HG03432 (cell line): ENCODE data around the gene CARD19.

ENCODE experiments used
- ATAC-seq: cut with Tn5 transposase; IDR thresholded peaks from one replicate; pipeline ENCODE4 v1.9.1; 2021; ENCODE audit warnings: mild to moderate bottlenecking, moderate library complexity; ENCODE audit not compliant: unreplicated experiment

CARD19 gene

GRCh38 chr9:93086447-93087224, 9.4 kb upstream of the CARD19 start:
- no peak for ATAC-seq

GRCh38 chr9:93087971-93088655, 7.9 kb upstream of the CARD19 start:
- no peak for ATAC-seq

DNA sequence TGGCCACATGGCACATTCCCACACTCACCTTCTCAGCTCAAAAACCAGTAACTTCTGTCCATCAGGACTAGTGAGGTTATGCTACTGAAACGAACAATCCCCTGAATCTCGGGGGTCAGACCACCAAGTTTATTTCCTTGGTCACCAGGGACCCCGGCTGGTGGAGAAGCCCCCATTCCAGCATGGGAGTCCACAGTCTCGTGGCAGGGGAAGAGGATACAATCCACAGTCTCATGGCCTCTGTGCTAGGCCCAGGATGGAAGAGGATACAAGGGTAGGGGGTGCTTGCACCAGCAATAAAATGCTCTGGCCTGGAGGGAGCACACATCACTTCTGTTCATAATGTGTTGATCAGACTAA, 7.4 kb upstream of the CARD19 start:
- ATAC-seq, result no peak

- ATAC-seq, result no peak
These were observed 7.0 kb upstream of the CARD19 start for GRCh38 chr9:93089024-93089423.

DNA sequence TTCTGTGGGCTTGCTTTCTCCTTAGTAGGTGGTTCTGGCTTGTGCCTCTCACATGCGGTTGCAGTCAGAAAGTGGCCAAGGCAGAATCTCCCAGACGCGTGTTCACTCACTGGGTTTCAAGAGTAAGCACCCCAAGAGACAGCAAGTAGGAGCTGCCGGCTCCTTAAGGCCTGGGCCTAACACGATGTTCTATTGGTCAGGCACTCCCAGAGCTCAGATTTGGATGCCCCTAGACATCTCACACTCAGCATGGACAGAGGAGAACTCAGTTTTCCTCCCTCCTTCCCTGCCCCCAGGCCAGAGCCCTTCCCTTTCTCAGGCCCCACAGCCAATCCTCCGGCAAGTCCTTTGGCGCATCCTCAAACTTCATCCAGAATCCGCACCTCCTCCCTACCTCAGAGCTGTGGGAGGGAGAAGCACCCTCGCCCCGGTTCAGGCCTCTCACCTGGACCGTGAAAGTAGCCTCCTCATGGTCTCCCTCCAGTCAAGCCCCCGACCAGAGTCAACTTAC, 6.5 kb upstream of the CARD19 start:
- no peak for ATAC-seq

DNA sequence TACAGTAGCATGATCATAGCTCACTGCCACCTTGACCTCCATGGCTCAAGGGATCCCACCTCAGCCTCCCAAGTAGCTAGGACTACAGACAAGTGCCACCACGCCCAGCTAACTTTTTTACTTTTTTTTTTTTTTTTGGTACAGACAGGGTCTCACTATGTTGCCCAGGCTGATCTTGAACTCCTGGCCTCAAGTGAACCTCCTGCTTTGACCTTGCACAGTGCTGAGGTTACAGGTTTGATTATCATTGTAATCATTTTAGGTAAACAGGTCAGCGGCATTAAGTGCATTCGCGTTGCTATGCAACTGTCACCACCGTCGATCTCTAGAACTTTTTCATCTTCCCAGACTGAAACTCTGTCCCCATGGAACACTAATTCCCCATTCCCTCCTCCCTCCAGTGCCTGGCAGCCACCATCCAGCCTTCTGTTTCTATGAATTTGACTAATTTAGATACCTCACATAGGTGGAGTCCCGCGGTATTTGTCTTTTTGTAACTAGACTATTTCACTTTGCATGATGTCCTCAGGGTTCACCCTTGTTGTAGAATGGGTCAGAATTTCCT, 5.8 kb upstream of the CARD19 start:
- no peak for ATAC-seq

GRCh38 chr9:93091056-93091452, 5.0 kb upstream of the CARD19 start:
- no peak for ATAC-seq

GRCh38 chr9:93091453-93092081, 4.5 kb upstream of the CARD19 start:
- no peak for ATAC-seq

DNA sequence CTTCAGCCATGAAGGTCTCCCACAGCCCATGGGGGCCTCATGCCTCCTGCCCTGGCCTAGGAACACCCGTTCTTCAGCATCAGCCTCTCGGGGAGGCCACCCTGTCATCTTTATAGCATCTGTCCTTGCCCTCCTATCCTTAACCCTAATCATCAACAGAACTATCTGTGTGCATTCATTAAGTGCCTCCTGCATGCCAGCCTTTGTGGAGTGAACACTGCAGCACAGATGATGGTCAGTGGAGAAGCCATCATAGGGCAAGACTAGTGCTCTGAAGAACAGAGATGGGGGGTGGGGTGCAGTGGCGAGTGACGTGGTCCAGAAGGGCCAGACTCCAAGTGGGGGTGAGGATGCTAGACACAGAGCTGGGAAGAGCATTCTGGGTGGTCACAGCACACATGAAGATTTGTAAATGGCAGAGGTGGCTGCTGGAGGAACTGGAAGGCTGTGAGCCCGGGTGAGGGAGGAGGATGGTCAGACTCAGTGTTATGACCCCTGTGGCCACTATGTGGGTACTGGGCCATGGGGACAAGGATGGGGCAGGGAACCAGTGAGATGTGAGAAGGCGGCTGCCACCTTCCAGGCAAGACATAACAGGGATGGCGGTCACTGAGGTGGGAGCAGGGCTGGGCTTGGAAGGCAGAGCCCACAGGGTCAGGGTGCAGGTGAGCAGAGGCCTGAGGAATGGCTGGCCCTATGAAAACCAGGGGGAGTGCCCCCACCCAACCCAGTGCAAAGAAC, 3.6 kb upstream of the CARD19 start:
- no peak for ATAC-seq

GRCh38 chr9:93093127-93093876, 2.7 kb upstream of the CARD19 start:
- no peak for ATAC-seq

- ATAC-seq, result no peak
These were observed 1.9 kb upstream of the CARD19 start for GRCh38 chr9:93093877-93094657.

GRCh38 chr9:93094658-93095204, 1.3 kb upstream of the CARD19 start:
- peak; percentile 11 for ATAC-seq

DNA sequence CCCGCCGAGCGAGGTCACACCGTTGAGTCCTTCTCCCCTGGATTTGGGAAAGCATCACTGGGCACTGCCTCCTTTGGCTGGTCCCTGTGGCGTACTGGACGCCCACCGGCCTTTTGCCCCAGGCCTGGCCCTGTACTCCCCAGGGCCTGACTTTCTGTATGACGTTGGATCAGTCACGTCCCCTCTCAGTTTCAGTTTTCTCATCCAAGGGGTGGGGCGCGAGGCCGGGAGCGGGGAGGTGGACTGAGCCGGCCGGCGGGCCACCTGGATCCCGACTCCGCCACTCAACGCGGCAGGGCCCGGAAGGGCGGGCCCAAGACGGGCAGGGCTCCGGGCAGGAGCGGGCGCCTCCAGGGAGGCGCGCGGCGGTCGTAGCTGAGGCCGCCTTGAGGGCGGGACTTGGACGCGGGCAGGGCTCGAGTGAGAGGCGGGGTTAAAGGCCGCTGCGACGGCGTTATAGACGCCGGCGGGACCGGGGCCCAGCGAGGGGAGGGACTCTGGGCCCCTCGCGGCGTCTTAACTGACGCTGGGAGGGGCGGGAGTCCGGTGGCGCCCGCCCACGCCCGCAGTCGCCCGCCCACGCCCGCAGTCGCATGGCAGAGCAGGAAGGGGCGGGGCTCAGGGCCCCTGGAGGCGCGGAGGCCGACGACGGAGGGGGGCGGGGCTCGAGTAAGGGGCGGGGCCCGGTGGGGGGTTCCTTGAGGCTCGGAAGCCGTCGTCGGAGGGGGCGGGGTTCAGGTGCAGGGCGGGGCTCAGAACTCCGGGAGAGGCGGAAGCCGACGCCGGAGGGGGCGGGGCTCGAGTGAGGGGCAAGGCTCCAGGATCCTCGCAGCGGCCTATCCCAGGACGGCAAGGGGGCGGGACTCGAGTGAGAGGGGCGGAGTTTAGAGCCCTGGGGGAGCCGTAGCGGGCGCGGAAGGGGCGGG, 549 bp upstream of the CARD19 start:
- ATAC-seq, result peak; percentile 62

GRCh38 chr9:93096811-93097382, 880 bp downstream of the CARD19 start:
- no peak for ATAC-seq

- ATAC-seq, result no peak
These were observed 1.6 kb downstream of the CARD19 start for GRCh38 chr9:93097511-93098201.

- no peak for ATAC-seq
These were observed 2.4 kb downstream of the CARD19 start for GRCh38 chr9:93098236-93098946.
